ENCODE results near the gene GABBR2.

The GABBR2 gene

GRCh38 chr9:98357921-98358535 is 350.7 kb downstream of the GABBR2 start:
- H3K4me3 ChIP-seq (replicated peaks in 1 of 2; ENCODE audit: low read depth in 2 of 2, low read length in 2 of 2) = no peak overlapping the region
- peak; percentile 47 to 83 for DNase-seq (ENCODE audit: low read depth in 2 of 2)
- TF ChIP-seq, protein P1, sequence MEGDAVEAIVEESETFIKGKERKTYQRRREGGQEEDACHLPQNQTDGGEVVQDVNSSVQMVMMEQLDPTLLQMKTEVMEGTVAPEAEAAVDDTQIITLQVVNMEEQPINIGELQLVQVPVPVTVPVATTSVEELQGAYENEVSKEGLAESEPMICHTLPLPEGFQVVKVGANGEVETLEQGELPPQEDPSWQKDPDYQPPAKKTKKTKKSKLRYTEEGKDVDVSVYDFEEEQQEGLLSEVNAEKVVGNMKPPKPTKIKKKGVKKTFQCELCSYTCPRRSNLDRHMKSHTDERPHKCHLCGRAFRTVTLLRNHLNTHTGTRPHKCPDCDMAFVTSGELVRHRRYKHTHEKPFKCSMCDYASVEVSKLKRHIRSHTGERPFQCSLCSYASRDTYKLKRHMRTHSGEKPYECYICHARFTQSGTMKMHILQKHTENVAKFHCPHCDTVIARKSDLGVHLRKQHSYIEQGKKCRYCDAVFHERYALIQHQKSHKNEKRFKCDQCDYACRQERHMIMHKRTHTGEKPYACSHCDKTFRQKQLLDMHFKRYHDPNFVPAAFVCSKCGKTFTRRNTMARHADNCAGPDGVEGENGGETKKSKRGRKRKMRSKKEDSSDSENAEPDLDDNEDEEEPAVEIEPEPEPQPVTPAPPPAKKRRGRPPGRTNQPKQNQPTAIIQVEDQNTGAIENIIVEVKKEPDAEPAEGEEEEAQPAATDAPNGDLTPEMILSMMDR (IDR thresholded peaks at IDR 0.05; ENCODE audit: low read depth, low read length) = no peak

DNA sequence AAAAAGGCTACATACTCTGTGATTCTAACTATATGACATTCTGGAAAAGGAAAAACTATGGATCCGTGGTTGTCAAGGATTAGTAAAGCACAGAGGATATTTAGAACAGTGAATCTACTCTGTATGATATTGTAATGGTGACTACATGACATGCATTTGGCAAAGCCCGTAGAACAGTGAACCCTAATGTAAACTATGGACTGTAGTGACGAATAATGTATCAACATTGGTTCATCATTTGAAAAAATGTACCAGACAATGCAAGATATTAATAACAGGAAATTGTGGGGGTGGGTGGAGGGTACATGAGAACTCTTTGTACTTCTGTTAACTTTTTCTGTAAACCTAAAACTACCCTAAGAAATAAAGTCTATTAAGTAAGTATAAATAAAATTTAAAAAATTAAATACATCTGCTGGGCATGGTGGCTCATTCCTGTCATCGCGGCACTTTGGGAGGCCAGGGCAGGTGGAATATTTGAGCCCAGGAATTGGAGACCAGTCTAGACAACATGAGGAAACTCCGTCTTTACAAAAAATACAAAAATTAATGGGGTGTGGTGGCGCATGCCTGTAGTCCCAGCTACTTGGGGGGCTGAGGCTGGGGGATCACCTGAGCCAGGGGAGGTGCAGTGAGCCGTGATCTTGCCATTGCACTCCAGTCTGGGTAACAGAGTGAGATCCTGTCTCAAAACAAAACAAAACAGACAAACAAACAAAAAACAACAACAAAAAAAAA is 351.6 kb downstream of the GABBR2 start:
- peak; percentile 31 to 89 for DNase-seq (ENCODE audit: low read depth in 2 of 2)
- H3K4me3 ChIP-seq (replicated peaks in 1 of 2; ENCODE audit: low read depth in 2 of 2, low read length in 2 of 2) = no peak overlapping the region
- TF ChIP-seq, protein P1 (IDR thresholded peaks at IDR 0.05; ENCODE audit: low read depth, low read length) = no peak

DNA sequence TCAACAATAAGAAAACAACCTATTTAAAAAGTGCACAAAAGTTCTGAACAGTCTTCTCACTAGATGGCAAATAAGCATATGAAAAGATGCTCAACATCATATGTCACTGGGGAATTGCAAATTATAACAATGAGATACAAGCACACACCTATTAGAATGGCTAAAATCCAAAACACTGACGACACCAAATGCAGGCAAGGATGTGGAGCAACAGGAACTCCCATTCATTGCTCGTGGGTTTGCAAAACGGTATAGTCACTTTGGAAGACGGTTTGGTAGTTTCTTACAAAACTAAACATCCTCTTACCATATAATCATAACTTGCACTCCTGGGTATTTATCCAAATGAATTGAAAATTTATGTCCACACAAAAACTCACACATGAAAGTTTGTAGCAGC is 352.4 kb downstream of the GABBR2 start:
- H3K4me3 ChIP-seq (replicated peaks in 1 of 2; ENCODE audit: low read depth in 2 of 2, low read length in 2 of 2) = no peak overlapping the region
- DNase-seq (ENCODE audit: low read depth in 2 of 2) = peak in 1 of 2 donors; percentile 91
- TF ChIP-seq, protein P1 (IDR thresholded peaks at IDR 0.05; ENCODE audit: low read depth, low read length) = no peak

DNA sequence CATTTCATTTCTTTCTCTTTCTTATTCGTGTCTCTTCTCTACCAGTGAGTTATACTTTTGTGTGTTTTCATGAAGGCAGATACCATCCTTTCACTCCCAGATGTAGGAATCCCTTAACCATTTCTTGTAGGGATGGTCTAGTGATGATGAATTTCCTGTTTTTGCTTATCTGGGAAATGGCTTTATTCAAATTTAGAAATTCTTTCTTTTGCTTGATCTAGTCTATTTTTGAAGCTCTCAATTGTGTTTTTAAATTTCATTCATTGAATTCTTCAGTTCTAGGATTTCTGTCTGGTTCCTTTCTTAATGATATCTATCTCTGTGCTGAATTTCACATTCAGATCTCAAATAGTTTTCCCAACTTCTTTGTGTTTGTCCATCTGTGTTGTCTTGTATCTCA is 357.4 kb downstream of the GABBR2 start:
- no peak for DNase-seq (ENCODE audit: low read depth in 2 of 2)
- TF ChIP-seq, protein P1 (IDR thresholded peaks at IDR 0.05; ENCODE audit: low read depth, low read length) = no peak
- no peak overlapping the region for H3K4me3 ChIP-seq (replicated peaks in 1 of 2; ENCODE audit: low read depth in 2 of 2, low read length in 2 of 2)

DNA sequence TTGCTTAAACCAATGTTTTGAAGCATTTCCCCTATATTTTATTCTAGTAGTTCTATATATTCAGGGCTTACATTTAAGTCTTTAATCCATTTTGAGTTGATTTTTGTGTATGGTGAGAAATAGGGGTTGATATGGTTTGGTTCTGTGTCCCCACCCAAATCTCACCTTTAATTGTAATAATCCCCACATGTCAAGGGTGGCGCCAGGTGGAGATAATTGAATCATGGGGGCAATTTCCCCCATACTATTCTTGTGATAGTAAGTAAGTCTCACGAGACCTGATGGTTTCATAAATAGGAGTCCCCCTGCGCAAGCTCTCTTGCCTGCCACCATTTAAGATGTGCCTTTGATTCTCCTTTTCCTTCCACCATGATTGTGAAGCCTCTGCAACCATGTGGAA is 361.1 kb downstream of the GABBR2 start:
- TF ChIP-seq, protein P1 (IDR thresholded peaks at IDR 0.05; ENCODE audit: low read depth, low read length) = no peak
- DNase-seq (ENCODE audit: low read depth in 2 of 2) = no peak
- no peak overlapping the region for H3K4me3 ChIP-seq (replicated peaks in 1 of 2; ENCODE audit: low read depth in 2 of 2, low read length in 2 of 2)

- TF ChIP-seq, protein P1 (IDR thresholded peaks at IDR 0.05; ENCODE audit: low read depth, low read length) = no peak
- H3K4me3 ChIP-seq (replicated peaks in 1 of 2; ENCODE audit: low read depth in 2 of 2, low read length in 2 of 2) = no peak overlapping the region
- DNase-seq (ENCODE audit: low read depth in 2 of 2) = no peak
Observed at GRCh38 chr9:98345011-98345410, 363.7 kb downstream of the GABBR2 start.
